ENCODE results near the gene ARHGAP8. TPM values are rescaled to one million over a fixed set of nuclear protein-coding genes. Genes with fewer than 3 reads are reported as not detected.

ARHGAP8 gene
- total RNA-seq, 1 experiment from 2014 or later: not detected

DNA sequence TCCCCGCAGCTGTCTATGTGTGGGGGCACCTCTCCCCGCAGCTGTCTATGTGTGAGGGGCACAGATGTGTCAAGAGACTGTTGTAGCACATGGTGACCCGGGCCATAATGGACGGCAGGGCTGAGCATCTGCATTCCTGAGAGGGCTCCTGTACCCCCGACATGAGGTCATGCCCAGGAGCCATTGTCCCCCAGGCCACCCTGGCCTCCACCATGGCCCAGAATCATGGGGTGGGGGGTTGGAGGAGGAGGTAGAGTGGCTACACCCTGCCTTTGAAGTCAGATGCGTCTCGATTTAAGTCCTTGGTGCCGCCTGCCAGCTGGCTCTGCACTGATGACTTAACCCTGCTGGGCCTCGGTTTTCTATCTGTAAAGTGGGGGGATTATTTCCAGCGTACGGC, 49.1 kb downstream of the ARHGAP8 start:
- Histone ChIP-seq H3K36me3 (ENCODE audit: insufficient read depth, low read length) (no peaks in the 10 kb centered on the region), H3K79me2 (ENCODE audit: low read length) (no peaks in the 10 kb centered on the region), H3K4me3 (ENCODE audit: low read length) (no peak overlapping the region), H3K9ac (ENCODE audit: low read length) (no peak overlapping the region), H3K27ac (ENCODE audit: low read length) (no peak overlapping the region), H3K4me1 (ENCODE audit: low read length) (no peaks in the 10 kb centered on the region), H3K27me3 (ENCODE audit: low read length) (no peaks in the 10 kb centered on the region), H3K4me2 (ENCODE audit: low read depth, low read length, poor library complexity, severe bottlenecking) (no peak overlapping the region), H3K9me2 (replicated peaks; ENCODE audit: insufficient read depth, low read length) (no peaks in the 10 kb centered on the region), H2AFZ (ENCODE audit: low read length) (no peak overlapping the region), H3K9me3 (ENCODE audit: low read length) (no peaks in the 10 kb centered on the region), H4K20me1 (ENCODE audit: insufficient read depth, low read depth, low read length) (no peaks in the 10 kb centered on the region)
- no peak for DNase-seq

DNA sequence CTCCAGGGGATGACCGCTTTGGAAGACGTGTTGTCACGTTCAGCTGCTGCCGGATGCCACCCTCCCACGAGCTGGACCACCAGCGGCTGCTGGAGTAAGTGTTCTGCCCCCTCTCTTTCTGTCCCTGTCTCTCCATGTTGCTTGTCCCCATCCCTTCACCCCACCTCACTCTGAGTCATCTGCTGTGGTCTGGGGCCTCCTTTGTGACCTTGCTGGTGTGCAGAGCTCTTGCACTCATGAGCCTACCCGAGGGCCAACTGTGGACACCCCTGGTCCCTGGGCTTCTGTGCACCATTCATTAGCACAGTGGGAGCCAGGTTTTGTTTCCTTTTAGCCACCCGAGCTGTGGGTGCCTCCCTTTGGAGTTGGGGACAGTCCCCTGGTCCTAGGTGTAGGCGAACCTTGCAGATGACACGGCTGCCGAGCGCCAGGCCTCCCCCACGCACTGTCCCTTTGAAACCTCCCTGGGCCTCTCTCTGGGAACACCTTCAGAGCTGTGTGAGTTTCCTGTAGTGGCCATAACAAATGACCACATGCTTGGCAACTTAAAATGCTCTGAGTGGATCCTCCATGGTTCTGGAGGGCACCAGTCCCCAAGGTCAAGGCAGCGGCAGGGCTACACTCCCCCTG, 49.8 kb downstream of the ARHGAP8 start:
- DNase-seq: no peak
- Histone ChIP-seq H3K27me3 (ENCODE audit: low read length) (no peaks in the 10 kb centered on the region), H3K27ac (ENCODE audit: low read length) (no peak overlapping the region), H3K9me3 (ENCODE audit: low read length) (no peaks in the 10 kb centered on the region), H2AFZ (ENCODE audit: low read length) (no peak overlapping the region), H3K9me2 (replicated peaks; ENCODE audit: insufficient read depth, low read length) (no peaks in the 10 kb centered on the region), H3K4me1 (ENCODE audit: low read length) (no peaks in the 10 kb centered on the region), H3K36me3 (ENCODE audit: insufficient read depth, low read length) (no peaks in the 10 kb centered on the region), H3K79me2 (ENCODE audit: low read length) (no peaks in the 10 kb centered on the region), H3K4me2 (ENCODE audit: low read depth, low read length, poor library complexity, severe bottlenecking) (no peak overlapping the region), H3K9ac (ENCODE audit: low read length) (no peak overlapping the region), H3K4me3 (ENCODE audit: low read length) (no peak overlapping the region), H4K20me1 (ENCODE audit: insufficient read depth, low read depth, low read length) (no peaks in the 10 kb centered on the region)

DNA sequence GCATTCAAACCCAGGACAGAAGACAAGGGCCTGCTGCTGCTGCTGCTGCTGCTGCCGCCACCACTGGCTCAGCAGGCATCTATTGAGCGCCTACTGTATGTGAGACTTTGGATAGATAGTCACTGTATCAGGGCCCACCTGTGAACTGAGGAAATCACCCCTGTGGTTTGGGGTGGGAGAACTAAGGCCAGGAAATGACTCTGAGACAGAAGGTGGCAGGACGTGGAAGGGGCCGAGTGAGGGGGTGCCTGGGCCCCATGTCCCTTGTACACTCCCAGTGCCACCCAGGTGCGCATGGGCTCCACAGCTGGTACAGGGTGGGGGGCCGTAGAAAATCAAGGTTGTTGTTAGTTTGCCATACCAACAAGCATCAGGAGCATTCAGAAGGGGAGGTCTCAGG, 50.6 kb downstream of the ARHGAP8 start:
- Histone ChIP-seq H3K9me3 (ENCODE audit: low read length) (no peaks in the 10 kb centered on the region), H3K9ac (ENCODE audit: low read length) (no peak overlapping the region), H3K4me2 (ENCODE audit: low read depth, low read length, poor library complexity, severe bottlenecking) (no peak overlapping the region), H3K4me3 (ENCODE audit: low read length) (no peak overlapping the region), H3K4me1 (ENCODE audit: low read length) (no peaks in the 10 kb centered on the region), H3K79me2 (ENCODE audit: low read length) (no peaks in the 10 kb centered on the region), H3K9me2 (replicated peaks; ENCODE audit: insufficient read depth, low read length) (no peaks in the 10 kb centered on the region), H2AFZ (ENCODE audit: low read length) (no peak overlapping the region), H3K27me3 (ENCODE audit: low read length) (no peaks in the 10 kb centered on the region), H4K20me1 (ENCODE audit: insufficient read depth, low read depth, low read length) (no peaks in the 10 kb centered on the region), H3K36me3 (ENCODE audit: insufficient read depth, low read length) (no peaks in the 10 kb centered on the region), H3K27ac (ENCODE audit: low read length) (no peak overlapping the region)
- no peak for DNase-seq

DNA sequence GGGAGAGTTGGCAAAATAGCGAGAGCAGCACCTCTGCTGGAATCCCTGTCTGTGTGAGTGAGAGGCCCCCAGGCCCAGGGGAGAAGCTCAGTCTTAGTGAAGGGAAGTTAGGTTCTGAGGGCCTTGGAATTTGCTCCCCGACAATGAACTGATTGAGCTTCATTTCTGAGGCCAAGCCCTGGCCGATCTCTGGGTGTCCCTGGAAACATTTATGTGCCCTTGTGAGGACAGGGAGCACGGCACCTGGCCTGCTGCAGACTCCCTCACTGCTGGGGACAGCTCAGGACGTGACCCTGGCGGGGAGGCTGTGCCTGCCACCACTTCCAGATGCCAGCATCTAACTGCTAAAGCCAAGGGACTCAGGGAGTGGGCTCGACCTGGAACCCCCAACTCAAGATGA, 52.0 kb downstream of the ARHGAP8 start:
- DNase-seq: no peak
- H3K4me3 ChIP-seq (ENCODE audit: low read length): no peak overlapping the region
- H2AFZ ChIP-seq (ENCODE audit: low read length): no peak overlapping the region
- H3K36me3 ChIP-seq (ENCODE audit: insufficient read depth, low read length): no peaks in the 10 kb centered on the region
- no peaks in the 10 kb centered on the region for H3K27me3 ChIP-seq (ENCODE audit: low read length)
- no peak overlapping the region for H3K9ac ChIP-seq (ENCODE audit: low read length)
- H3K27ac ChIP-seq (ENCODE audit: low read length): no peak overlapping the region
- no peaks in the 10 kb centered on the region for H3K79me2 ChIP-seq (ENCODE audit: low read length)
- no peaks in the 10 kb centered on the region for H3K9me2 ChIP-seq (replicated peaks; ENCODE audit: insufficient read depth, low read length)
- H3K4me1 ChIP-seq (ENCODE audit: low read length): no peaks in the 10 kb centered on the region
- no peak overlapping the region for H3K4me2 ChIP-seq (ENCODE audit: low read depth, low read length, poor library complexity, severe bottlenecking)
- no peaks in the 10 kb centered on the region for H3K9me3 ChIP-seq (ENCODE audit: low read length)
- no peaks in the 10 kb centered on the region for H4K20me1 ChIP-seq (ENCODE audit: insufficient read depth, low read depth, low read length)

DNA sequence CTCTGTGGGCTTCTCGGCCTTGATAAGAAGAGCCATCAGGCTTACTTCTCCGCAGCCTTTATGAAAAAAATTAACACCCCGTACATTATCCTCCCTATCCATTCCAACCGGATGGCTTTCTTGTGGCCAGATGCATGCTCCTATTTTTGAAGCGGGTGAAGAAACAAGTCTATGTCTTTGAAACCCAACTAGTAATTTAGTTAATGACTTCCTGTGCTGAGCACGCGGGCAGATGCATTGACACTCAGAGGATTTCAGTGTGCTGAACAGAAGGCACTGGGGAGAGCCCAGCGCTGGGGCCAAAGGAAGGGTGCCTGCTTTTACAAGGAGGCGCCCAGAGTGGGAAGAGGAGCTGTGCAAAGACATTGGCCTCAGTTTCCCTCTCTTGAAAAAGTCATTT, 53.3 kb downstream of the ARHGAP8 start:
- H3K4me2 ChIP-seq (ENCODE audit: low read depth, low read length, poor library complexity, severe bottlenecking): no peak overlapping the region
- no peaks in the 10 kb centered on the region for H3K4me1 ChIP-seq (ENCODE audit: low read length)
- H3K79me2 ChIP-seq (ENCODE audit: low read length): no peaks in the 10 kb centered on the region
- no peak overlapping the region for H3K4me3 ChIP-seq (ENCODE audit: low read length)
- no peak for DNase-seq
- no peaks in the 10 kb centered on the region for H3K9me3 ChIP-seq (ENCODE audit: low read length)
- H3K27ac ChIP-seq (ENCODE audit: low read length): no peak overlapping the region
- no peaks in the 10 kb centered on the region for H3K9me2 ChIP-seq (replicated peaks; ENCODE audit: insufficient read depth, low read length)
- no peak overlapping the region for H2AFZ ChIP-seq (ENCODE audit: low read length)
- H3K9ac ChIP-seq (ENCODE audit: low read length): no peak overlapping the region
- H4K20me1 ChIP-seq (ENCODE audit: insufficient read depth, low read depth, low read length): no peaks in the 10 kb centered on the region
- no peaks in the 10 kb centered on the region for H3K36me3 ChIP-seq (ENCODE audit: insufficient read depth, low read length)
- no peaks in the 10 kb centered on the region for H3K27me3 ChIP-seq (ENCODE audit: low read length)

DNA sequence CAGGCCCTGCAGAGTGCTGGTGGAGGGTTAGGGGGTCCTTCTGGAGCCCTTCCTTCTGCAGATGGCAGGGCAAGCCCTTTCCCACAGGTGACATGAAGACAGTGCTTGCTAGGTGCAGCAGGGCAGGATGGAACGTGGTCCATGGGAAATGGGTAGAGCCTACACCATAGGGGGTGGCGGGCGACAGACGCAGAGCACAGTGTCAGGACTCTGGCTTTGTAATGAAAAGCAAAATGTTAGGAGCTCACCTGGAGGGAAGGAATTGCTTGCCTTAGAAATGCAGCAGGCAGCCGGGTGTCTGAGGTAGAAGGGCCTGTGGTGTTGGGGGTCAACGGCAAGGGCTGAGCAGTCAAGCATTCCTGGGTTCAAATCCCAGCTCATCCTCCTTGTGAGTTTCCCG, 54.9 kb downstream of the ARHGAP8 start:
- no peak overlapping the region for H3K27ac ChIP-seq (ENCODE audit: low read length)
- no peak overlapping the region for H2AFZ ChIP-seq (ENCODE audit: low read length)
- no peaks in the 10 kb centered on the region for H3K9me3 ChIP-seq (ENCODE audit: low read length)
- no peak overlapping the region for H3K9ac ChIP-seq (ENCODE audit: low read length)
- H3K79me2 ChIP-seq (ENCODE audit: low read length): no peaks in the 10 kb centered on the region
- no peaks in the 10 kb centered on the region for H3K4me1 ChIP-seq (ENCODE audit: low read length)
- H3K4me2 ChIP-seq (ENCODE audit: low read depth, low read length, poor library complexity, severe bottlenecking): no peak overlapping the region
- no peaks in the 10 kb centered on the region for H3K27me3 ChIP-seq (ENCODE audit: low read length)
- no peaks in the 10 kb centered on the region for H3K36me3 ChIP-seq (ENCODE audit: insufficient read depth, low read length)
- no peaks in the 10 kb centered on the region for H3K9me2 ChIP-seq (replicated peaks; ENCODE audit: insufficient read depth, low read length)
- H3K4me3 ChIP-seq (ENCODE audit: low read length): no peak overlapping the region
- DNase-seq: peak; percentile 12
- H4K20me1 ChIP-seq (ENCODE audit: insufficient read depth, low read depth, low read length): no peaks in the 10 kb centered on the region

DNA sequence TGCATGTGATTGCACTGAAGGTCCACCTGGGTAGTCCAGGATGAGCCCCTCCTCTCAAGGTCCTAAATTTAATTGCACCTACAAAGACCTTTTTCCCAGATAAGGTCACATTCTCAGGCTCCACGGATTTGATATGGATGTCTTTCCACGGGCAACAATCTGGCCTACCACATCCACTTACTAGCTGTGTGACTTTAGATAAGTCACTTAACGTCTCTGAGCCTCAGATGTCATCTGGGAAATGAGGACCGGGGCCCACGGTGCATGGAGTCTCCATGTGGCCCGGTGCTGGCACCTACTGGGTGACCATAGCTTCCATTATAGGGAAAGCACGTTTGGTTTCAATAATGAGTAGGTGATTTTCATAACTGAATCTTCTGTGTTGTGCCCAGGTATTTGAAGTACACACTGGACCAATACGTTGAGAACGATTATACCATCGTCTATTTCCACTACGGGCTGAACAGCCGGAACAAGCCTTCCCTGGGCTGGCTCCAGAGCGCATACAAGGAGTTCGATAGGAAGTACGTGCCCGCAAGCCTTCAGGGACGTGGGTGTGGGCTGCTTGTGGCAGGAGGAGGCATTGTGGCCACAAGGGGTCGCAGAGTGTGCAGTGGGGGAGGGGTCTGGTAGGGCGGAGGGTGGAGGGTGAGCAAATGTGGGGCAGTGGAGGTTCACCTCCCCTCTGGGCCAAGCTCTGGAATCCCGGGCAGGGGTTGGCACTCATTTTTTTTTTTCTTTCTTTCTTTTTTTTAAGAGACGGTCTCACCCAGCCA, 55.7 kb downstream of the ARHGAP8 start:
- Histone ChIP-seq H3K9ac (ENCODE audit: low read length) (no peak overlapping the region), H4K20me1 (ENCODE audit: insufficient read depth, low read depth, low read length) (no peaks in the 10 kb centered on the region), H2AFZ (ENCODE audit: low read length) (no peak overlapping the region), H3K9me3 (ENCODE audit: low read length) (no peaks in the 10 kb centered on the region), H3K27me3 (ENCODE audit: low read length) (no peaks in the 10 kb centered on the region), H3K4me2 (ENCODE audit: low read depth, low read length, poor library complexity, severe bottlenecking) (no peak overlapping the region), H3K79me2 (ENCODE audit: low read length) (no peaks in the 10 kb centered on the region), H3K4me3 (ENCODE audit: low read length) (no peak overlapping the region), H3K27ac (ENCODE audit: low read length) (no peak overlapping the region), H3K4me1 (ENCODE audit: low read length) (no peaks in the 10 kb centered on the region), H3K9me2 (replicated peaks; ENCODE audit: insufficient read depth, low read length) (no peaks in the 10 kb centered on the region), H3K36me3 (ENCODE audit: insufficient read depth, low read length) (no peaks in the 10 kb centered on the region)
- peak; percentile 43 for DNase-seq

DNA sequence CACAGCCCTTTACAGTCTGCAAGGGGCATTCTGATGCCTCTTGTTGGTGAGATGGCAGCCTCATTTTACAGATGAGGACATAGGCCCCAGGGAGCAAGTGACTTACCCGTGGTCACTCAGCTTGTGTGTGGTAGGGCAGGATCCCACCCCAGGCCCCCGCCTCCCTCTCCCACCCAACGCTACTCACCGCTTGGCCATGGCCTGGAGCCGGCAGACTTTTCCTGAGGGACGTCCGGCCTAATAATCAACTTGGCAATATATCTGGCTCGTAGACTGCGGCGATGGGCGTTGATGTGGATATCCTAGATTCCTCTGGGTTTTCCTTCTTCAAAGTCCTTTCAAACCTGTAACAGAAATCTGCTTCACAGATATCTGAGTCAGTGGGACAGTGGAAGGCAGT, 57.1 kb downstream of the ARHGAP8 start:
- Histone ChIP-seq H3K27me3 (ENCODE audit: low read length) (no peaks in the 10 kb centered on the region), H3K4me2 (ENCODE audit: low read depth, low read length, poor library complexity, severe bottlenecking) (no peak overlapping the region), H3K9me3 (ENCODE audit: low read length) (no peaks in the 10 kb centered on the region), H3K9ac (ENCODE audit: low read length) (no peak overlapping the region), H3K4me1 (ENCODE audit: low read length) (no peaks in the 10 kb centered on the region), H2AFZ (ENCODE audit: low read length) (no peak overlapping the region), H3K9me2 (replicated peaks; ENCODE audit: insufficient read depth, low read length) (no peaks in the 10 kb centered on the region), H4K20me1 (ENCODE audit: insufficient read depth, low read depth, low read length) (no peaks in the 10 kb centered on the region), H3K36me3 (ENCODE audit: insufficient read depth, low read length) (no peaks in the 10 kb centered on the region), H3K27ac (ENCODE audit: low read length) (no peak overlapping the region), H3K4me3 (ENCODE audit: low read length) (no peak overlapping the region), H3K79me2 (ENCODE audit: low read length) (no peaks in the 10 kb centered on the region)
- DNase-seq: no peak
